ENCODE results near the gene KDM2B.
"Not testable (repeated sequence)": the region's sequence is repeated elsewhere in the genome, so short reads cannot be mapped to it uniquely, and the experiment has no call there.

KDM2B gene

DNA sequence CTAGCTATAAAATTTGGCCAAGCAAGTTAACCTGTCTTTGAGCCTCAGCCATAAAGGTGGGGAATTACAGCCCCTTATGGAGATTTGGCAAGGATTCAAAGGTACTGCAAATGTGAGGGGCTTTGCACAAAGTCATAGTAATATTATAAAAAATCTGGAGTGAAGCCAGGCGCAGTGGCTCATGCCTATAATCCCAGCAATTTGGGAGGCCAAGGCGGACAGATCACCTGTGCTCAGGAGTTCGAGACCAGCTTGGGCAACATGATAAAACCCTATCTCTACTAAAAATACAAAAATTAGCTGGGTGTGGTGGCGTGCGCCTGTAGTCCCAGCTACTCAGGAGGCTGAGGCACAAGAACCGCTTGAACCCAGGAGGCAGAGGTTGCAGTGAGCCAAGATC is 4.1 kb upstream of the KDM2B start:
- DNase-seq = not testable (repeated sequence)

GRCh38 chr12:121583334-121583661 is 2.5 kb upstream of the KDM2B start:
- not testable (repeated sequence) for DNase-seq

- peak in 5 of 51 donors; percentile 5 to 21 (median 12) for DNase-seq
Observed at GRCh38 chr12:121582583-121583333, 1.9 kb upstream of the KDM2B start.

- DNase-seq = peak in 23 of 51 donors; percentile 5 to 63 (median 23)
Observed at GRCh38 chr12:121581686-121582429, 1.0 kb upstream of the KDM2B start.

DNA sequence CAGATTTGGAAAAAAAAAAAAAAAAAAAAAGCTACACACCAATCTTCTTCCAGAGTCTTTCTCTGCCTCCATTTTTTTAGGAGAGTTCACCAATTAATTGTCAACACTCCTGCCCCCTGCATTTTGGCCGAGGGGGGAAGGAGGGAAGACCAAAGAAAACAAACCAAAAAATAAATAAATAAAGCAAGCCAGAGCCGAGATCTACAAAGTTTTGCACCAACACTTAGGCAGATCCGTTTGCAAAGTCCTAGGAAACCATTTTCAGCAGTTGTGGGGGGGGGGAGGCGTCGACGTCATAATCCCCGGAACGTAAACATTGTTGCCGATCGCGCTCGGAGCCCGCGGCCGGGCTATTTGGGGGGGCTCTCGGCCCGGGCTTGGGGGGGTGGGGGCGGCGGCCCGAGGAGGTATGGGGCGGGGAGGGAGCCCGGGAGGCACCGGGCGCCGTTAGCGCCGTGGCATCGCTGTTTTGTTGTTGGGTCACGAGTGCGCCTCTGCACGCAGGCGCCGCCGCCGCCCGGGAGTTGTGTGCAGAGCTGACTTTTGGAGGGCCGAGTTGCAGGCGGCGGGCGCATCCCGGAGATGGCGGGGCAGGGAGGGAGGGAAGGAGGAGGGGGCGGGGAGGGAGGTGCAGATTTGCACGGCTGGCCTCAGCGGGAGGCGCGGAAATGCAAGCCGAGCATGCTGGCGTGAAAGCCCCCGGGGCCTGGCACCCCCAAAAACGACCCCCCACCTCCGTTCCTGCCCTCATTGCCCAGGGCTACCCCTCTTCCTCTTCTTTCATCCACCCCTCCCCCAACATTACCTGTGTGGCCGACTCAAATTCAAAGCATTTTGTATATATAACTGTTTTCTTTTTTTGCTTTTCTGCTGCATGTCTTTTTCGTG is 598 bp downstream of the KDM2B start:
- DNase-seq = peak; percentile 25 to 94 (median 68)

DNA sequence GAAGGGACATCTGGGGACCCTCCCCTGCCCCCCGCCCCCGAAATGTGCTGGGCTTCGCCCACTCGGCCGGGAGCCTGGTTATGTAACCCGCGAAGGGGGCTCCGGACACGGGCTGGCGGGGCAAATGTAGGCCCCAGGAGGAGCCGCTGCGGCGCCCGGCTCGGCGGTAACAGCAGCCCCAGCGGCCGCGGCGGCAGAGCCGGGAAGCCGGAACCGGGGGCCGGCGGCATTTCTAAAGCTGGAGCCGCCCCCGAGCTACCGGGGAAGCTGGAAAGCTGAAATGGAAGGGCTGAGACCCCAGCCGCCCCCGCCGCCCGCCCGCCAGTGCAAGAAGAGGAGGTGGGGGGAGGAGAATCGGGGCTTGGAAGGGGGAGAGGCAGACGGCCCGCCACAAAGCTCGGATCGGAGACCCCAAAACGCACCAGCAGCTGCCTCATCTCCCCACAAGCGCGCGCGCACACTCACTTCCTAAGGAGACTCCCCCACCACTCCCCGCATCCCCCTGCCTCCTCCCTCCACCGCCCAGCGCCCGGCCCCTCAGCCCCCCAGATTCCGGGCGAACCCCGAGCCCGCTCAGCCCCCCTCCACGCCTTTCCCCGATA is 1.5 kb downstream of the KDM2B start:
- peak in 25 of 51 donors; percentile 7 to 60 (median 29) for DNase-seq

DNA sequence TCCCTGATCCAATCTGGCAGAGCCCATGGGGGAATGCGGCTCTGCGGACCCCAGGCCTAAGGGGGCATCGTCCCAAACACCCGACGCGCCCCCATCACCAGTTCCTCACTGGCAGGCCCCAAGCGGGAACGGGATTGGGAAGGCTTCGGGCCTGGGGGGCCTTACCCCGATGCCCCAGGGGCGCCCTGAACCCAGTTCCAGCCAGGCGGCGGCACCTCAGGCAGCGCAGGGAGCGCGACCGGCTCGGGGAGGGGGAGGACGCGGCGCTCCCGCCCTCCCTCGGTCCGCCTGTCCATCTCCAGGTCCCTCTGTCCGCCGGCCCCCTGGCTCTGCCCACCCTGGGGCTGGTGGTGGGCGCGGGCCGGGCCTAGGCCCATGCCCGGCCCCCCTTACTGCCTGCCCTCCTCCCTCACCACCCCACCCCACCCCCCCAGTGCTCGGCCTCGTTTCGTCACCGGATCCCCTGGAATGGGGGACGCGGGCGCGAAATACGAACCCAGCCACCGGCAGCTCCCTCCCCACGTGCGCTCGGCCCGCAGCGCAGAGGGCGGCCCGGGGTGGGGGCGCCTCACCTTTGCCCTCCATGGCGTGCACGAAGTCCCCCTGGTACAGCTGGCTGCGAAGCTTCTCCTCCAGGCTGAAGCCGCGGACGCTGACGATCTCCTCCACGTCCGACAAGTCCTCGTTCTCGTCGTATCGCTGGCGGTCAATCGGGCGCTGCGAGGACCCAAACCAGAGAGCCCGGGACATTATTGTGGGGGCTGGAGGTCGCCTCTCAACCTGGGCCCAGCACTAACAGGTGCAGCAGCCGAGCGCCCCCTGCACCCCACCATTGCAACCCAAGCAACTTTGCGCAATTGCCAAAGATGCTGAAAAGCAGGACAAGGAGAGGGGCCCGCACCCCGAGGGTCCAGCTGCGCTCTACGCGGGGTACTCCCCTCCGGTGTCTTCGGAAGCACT is 2.3 kb downstream of the KDM2B start:
- peak in 21 of 51 donors; percentile 16 to 56 (median 36) for DNase-seq

- peak in 1 of 51 donors; percentile 20 for DNase-seq
Observed at GRCh38 chr12:121577443-121578180, 3.2 kb downstream of the KDM2B start.

GRCh38 chr12:121576851-121577391 is 3.9 kb downstream of the KDM2B start:
- peak in 2 of 51 donors; percentile 15 to 17 for DNase-seq

- DNase-seq = peak in 1 of 51 donors; percentile 17
Observed at GRCh38 chr12:121575952-121576625, 4.7 kb downstream of the KDM2B start.

GRCh38 chr12:121575051-121575450 is 5.8 kb downstream of the KDM2B start:
- no peak for DNase-seq

- no peak for DNase-seq
Observed at GRCh38 chr12:121574025-121574424, 6.8 kb downstream of the KDM2B start.

- no peak for DNase-seq
Observed at GRCh38 chr12:121571920-121572319, 8.9 kb downstream of the KDM2B start.

DNA sequence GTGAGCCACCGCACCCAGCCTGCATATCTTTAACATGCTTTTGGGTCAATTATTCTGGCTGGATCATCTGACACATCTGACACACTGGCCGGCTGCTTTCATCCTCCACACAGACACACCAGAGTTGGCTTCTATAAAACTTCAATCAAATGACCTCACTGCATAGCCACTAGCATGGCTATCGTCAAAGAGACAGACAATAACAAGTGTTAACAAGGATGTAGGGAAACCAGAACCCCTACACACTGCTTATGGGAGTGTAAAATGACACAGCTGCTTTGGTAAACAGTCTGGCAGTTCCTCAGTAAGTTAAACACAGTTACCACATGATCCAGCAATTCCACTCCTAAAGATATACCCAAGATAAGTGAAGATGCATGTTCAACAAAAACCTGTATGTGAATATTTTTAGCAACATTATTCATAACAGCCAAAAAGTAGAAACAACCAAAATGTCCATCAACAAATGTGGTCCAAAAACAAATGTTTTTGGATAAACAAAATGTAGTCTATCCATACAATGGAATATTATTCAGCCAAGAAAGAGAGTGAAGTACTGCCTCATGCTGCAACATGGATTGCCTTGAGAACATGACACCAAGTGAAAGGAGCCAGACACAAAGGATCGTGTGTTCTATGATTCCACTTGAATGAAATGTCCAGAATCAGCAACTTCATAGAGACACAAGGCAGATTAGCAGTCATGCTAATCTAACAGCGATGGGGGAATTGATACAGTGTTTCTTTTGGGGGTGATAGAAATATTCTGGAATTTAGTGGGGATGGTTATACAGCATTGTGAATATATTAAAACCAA is 10.1 kb downstream of the KDM2B start:
- no peak for DNase-seq

GRCh38 chr12:121568971-121569751 is 11.7 kb downstream of the KDM2B start:
- DNase-seq = peak in 2 of 51 donors; percentile 2 to 9

- no peak for DNase-seq
Observed at GRCh38 chr12:121568518-121568917, 12.3 kb downstream of the KDM2B start.

GRCh38 chr12:121565076-121565475 is 15.7 kb downstream of the KDM2B start:
- no peak for DNase-seq

Data from hypothalamus (tissue), 51 donors.